NCI-H446 treated with DMSO at 0.1 percent for 48 hours (cell line): Measurements from ENCODE around the gene KRTAP12-3.
"Not testable (repeated sequence)": the region's sequence is repeated elsewhere in the genome, so short reads cannot be mapped to it uniquely, and the experiment has no call there.

ENCODE experiments used
- DNase-seq: peaks from one replicate; lab custom pipeline; 2025; lab: John Stamatoyannopoulos, UW

The KRTAP12-3 gene

GRCh38 chr21:44685050-44685449 is 27.3 kb downstream of the KRTAP12-3 start:
- not testable (repeated sequence) for DNase-seq

DNA sequence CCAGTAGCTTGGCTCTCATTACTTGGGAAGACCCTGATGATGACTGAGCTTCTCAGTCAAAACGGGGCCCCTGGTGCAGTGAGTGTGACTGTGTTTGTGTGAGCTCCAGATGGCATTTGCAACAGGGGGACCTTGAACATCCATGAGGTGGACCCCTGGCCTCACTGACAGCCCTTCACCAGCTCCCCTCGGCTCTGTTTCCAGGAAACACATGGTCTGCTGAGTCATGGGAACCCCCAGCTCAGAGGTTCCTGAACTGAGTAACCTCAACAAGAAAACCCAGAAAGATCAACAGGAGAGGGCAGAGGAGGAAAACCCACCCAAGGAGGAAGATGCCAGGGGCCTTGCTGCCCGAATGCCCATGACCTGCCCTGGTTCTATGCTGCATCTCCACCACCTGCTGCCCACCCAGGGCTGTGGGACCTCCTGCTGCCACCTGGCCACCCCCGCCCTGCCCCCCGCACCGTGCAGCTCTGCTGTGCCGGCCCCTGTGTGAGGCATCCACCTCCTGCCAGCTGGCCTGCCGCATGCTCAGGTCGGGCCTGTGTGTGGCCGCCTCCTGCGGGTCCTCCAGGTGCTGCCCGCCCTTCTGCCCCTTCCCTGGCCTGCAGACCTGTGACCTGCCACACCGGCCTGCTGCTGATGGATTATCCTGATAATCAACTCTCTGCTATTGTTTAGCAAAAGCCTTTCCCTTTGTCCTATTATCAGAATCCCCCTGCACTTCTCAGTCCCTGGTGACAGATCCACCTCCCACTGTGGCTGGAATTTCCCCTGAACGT is 28.5 kb downstream of the KRTAP12-3 start:
- DNase-seq, result no peak

GRCh38 chr21:44686843-44687561 is 29.3 kb downstream of the KRTAP12-3 start:
- no peak for DNase-seq

DNA sequence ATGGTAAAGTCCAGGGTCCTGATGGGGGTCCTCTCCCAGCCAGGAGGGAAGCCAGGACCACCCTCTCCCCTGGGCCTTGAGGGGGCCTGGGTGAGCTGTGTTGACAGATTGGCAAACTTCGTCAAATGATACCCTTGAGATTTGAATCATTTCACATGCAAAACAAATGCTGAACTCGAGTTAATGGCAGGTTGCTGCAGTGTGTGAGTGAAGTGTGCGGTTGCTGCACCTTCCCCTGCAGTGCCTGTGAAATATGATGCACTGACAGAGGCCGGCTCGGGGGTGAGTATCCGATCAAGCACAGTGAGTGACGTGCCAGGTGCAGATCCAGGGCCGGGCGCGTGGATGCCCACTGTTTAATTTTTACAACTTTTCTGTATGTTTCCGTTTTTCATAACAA is 29.9 kb downstream of the KRTAP12-3 start:
- DNase-seq, result no peak

DNA sequence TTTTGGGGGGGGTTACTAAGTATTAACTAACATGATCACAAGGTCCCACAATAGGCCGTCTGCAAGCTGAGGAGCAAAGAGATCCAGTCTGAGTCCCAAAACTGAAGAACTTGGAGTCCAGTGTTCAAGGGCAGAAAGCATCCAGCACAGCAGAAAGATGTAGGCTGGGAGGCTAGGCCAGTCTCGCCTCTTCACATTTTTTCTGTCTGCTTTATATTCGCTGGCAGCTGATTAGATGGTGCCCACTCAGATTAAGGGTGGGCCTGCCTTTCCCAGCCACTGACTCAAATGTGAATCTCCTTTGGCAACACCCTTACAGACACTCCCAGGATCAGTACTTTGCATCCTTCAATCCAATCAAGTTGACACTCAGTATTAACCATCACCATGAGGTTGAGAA is 32.0 kb downstream of the KRTAP12-3 start:
- DNase-seq, result not testable (repeated sequence)

- no peak for DNase-seq
Measured at GRCh38 chr21:44691686-44692085, 34.0 kb downstream of the KRTAP12-3 start.

DNA sequence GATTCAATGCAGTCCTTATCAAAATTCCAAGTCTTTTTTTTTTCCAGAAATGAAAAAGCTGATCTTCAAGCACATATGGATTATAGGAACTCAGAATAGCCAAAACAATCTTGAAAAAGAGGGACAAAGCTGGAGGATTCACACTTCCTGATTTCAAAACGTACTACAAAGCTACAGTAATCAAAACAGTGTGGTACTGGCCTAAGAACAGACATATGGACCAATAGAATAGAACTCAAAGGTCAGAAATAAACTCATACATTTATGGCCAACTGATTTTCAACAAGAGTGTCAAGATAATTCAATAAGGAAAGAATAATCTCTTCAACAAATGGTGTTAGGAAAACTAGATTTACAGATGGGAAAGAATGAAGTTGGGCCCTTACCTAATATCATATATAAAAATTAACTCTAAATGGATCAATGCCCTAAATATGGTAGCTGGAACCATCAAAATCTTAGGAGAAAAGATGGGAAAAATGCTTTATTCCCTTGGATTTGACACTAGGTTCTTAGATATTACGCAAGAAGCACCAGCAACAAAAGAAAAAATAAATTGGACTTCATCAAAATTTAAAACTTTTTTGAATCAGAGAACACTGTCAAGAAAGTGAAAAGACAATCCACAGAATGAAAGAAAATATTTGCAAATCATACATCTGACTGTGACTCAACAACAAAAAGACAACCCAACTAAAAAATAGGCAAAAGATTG is 35.2 kb downstream of the KRTAP12-3 start:
- DNase-seq, result no peak

DNA sequence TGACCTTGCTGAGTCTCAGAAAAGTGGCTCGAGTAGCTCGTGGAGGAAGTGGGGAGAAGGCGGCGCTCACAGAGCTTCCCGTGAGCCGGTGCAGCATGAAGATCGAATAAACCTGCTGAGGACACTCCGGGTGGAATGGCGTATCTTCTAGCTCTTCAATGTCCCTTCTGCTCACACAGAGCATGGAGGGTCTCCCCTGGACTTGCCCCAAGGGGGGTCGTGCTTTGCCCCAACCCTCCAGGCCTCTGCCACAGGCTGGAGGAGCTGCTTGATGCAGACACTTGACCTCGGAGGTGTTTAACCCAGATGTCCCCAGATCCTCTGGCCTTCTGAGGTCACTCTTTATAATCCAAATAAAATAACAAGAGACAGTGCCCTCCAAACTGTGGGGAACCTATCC is 37.0 kb downstream of the KRTAP12-3 start:
- DNase-seq, result no peak

DNA sequence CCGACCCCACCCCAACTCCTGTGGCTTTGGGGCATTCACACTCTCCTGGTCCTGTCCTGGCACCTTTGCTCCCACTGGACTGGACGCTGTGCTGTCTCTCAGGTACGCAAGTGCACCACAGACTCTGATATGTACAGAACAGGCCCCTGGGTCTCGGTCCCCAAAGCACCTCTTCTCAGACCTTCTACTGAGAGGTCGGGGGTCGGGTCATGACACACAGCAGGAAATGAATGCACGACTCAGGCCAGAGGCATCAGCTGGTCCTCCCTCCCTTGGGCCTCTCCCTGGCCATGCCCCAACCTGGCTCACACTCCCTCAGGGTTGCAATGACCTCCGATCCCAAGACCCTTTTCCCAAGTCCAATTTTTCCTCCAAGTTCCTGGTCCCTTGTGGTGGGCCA is 37.5 kb downstream of the KRTAP12-3 start:
- DNase-seq, result no peak

- DNase-seq, result no peak
Measured at GRCh38 chr21:44695641-44696040, 37.9 kb downstream of the KRTAP12-3 start.

GRCh38 chr21:44696572-44696971 is 38.8 kb downstream of the KRTAP12-3 start:
- no peak for DNase-seq

DNA sequence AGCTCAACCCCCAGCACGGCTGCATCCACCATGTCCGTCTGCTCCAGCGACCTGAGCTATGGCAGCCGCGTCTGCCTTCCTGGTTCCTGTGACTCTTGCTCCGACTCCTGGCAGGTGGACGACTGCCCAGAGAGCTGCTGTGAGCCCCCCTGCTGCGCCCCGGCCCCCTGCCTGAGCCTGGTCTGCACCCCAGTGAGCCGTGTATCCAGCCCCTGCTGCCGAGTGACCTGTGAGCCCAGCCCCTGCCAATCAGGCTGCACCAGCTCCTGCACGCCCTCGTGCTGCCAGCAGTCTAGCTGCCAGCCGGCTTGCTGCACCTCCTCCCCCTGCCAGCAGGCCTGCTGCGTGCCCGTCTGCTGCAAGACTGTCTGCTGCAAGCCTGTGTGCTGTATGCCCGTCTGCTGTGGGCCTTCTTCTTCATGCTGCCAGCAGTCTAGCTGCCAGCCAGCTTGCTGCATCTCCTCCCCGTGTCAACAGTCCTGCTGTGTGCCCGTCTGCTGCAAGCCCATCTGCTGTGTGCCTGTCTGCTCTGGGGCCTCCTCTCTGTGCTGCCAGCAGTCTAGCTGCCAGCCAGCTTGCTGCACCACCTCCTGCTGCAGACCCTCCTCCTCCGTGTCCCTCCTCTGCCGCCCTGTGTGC is 39.6 kb downstream of the KRTAP12-3 start, which contains the start of gene KRTAP10-12:
Gene KRTAP10-12 (plus strand): TSS at position 1 of the 639 bp plus-strand sequence. CDS start 30 bp downstream, at position 31.
- peak; percentile 2 for DNase-seq

- DNase-seq, result no peak
Measured at GRCh38 chr21:44697811-44698734, 40.3 kb downstream of the KRTAP12-3 start.

GRCh38 chr21:44699502-44700001 is 41.8 kb downstream of the KRTAP12-3 start:
- no peak for DNase-seq

DNA sequence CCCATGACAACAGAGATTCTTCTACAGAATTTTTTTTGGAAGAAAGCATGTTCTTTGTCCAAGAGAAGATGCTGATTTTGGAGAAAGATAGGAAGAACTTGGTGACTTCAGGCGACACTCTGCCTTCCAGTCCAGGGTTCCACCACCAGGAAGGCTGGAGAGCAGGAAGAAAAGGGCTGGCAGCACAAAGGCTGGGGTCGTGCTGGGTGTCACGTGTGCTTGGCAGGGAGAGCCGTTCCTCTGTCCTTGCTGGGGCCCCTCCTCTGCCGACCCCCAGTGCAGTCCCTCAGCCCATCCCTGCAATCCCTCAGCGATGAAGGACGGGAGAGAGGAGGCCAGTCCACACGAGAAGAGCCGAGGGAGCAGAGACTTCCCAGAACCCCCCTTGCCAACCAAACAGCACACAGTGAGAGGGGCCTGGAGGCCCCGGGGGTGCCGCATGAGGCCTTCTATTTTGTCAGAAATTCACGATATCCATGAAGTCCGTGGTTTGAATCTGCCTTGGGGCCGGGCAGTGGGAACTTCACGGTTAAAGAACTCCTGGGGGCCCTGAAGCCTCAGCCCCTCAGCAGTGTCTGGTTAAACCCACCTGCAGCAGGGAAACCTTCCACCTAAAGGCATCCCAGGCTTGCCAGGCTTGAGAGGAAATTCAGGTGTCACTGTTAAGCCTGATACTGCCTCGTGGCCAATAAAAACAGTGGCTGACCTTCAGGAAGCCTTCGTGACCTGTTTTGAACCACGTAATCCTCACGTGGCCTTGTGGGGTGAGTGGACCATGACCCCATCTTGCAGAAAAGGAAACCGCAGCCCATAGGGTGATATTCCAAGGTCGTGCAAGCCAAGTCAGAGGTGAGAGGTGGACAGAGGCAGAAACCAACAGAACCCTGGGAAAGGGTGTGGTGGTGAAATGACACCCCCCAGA is 42.6 kb downstream of the KRTAP12-3 start:
- no peak for DNase-seq

- no peak for DNase-seq
Measured at GRCh38 chr21:44701023-44701400, 43.3 kb downstream of the KRTAP12-3 start.

GRCh38 chr21:44701541-44701940 is 43.8 kb downstream of the KRTAP12-3 start:
- no peak for DNase-seq

GRCh38 chr21:44702111-44702972 is 44.6 kb downstream of the KRTAP12-3 start:
- peak; percentile 63 for DNase-seq
